NB4 (cell line): ENCODE measurements around the gene SETDB1.

Source experiments
- CTCF ChIP-seq: IDR thresholded peaks from one replicate; pipeline ENCODE4 v1.5.1; 2012; ENCODE audit warnings: low read depth, low read length
- MYC ChIP-seq: IDR thresholded peaks from 2 replicates; pipeline ENCODE4 v1.6.1; 2011; ENCODE audit warnings: low read depth, low read length
- POLR2A ChIP-seq: IDR thresholded peaks from 2 replicates; pipeline ENCODE4 v1.6.1; 2011; ENCODE audit warnings: mild to moderate bottlenecking; ENCODE audit not compliant: insufficient read length; ENCODE audit errors: extremely low read depth

DNA sequence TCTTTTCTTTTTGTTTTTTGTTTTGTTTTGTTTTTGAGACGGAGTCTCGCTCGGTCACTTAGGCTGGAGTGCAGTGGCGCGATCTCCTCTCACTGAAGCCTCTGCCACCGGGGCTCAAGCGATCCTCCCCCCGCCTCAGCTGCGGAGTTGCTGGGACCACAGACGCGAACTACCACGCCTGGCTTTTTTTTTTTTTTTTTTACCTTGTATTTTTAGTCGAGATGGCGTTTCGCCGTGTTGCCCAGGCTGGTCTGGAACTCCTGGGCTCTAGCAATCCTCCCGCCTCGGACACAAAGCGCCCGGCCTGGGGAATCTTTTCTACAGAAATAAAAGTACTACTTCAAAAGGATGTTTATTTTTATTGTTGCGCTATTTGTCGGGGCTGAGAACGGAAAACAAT lies 1.1 kb upstream of the SETDB1 start:
- TF ChIP-seq CTCF (no peak), POLR2A (no peak), MYC (no peak)
